Small intestine (tissue), 7 donors: ENCODE data around the gene SRSF4. TPM values are rescaled to one million over a fixed set of nuclear protein-coding genes. Genes with fewer than 3 reads are reported as not detected.

Source experiments
- DNase-seq, 2 donors: peaks; one replicate each; pipeline versions ENCODE4 v3.0.0 to v3.0.0-alpha.2; 2013
- FAIRE-seq: peaks from 2 replicates; lab custom pipeline; 2012; peaks lifted over from hg19 to GRCh38; lab: Jason Lieb, UNC
- H3K27ac ChIP-seq, 3 donors: one replicate each; pipeline ENCODE4 v1.5.1; 2013; ENCODE audit warnings: low read length in 2 of 3, mild to moderate bottlenecking in 2 of 3, control low read depth in 1 of 3, inconsistent platforms in 1 of 3, low read depth in 1 of 3, moderate library complexity in 1 of 3
- H3K27me3 ChIP-seq, 3 donors: one replicate each; pipeline ENCODE4 v1.6.1; 2013; ENCODE audit warnings: low read length in 3 of 3, inconsistent platforms in 1 of 3; ENCODE audit not compliant: control insufficient read depth in 3 of 3, insufficient read depth in 3 of 3
- H3K36me3 ChIP-seq, 3 donors: one replicate each; pipeline ENCODE4 v1.6.1; 2013; ENCODE audit warnings: low read length in 3 of 3, inconsistent platforms in 1 of 3, low read depth in 1 of 3, mild to moderate bottlenecking in 1 of 3, moderate library complexity in 1 of 3; ENCODE audit not compliant: control insufficient read depth in 3 of 3, insufficient read depth in 2 of 3
- H3K4me1 ChIP-seq, 3 donors: one replicate each; pipeline ENCODE4 v1.6.1; 2013; ENCODE audit warnings: low read length in 2 of 3, inconsistent platforms in 1 of 3, low read depth in 1 of 3, mild to moderate bottlenecking in 1 of 3, moderate library complexity in 1 of 3; ENCODE audit not compliant: control insufficient read depth in 3 of 3, insufficient read depth in 2 of 3
- H3K4me3 ChIP-seq, 3 donors: one replicate each; pipeline ENCODE4 v1.5.1; 2013; ENCODE audit warnings: low read length in 3 of 3, control low read depth in 1 of 3, inconsistent platforms in 1 of 3, low read depth in 1 of 3, mild to moderate bottlenecking in 1 of 3, moderate library complexity in 1 of 3
- H3K9me3 ChIP-seq, 2 donors: one replicate each; pipeline ENCODE4 v1.6.1; 2013; ENCODE audit warnings: low read depth in 1 of 2, low read length in 1 of 2; ENCODE audit not compliant: control insufficient read depth in 2 of 2, insufficient read depth in 1 of 2
- WGBS, 3 donors: extraction: QIAGEN DNeasy Blood & Tissue Kit; methylation state at CpG; one replicate each; pipeline ENCODE4 v1.1.7; 2013; 5-methylcytosine and 5-hydroxymethylcytosine counted together
- polyA plus RNA-seq, 4 donors: library from polyadenylated mRNA; stranded (reverse) in 3 of 4; unstranded in 1 of 4; fragments of 200-250 nt in 3 of 4; fragments of 120-200 nt in 1 of 4; gene quantifications; one replicate each; pipeline versions ENCODE4 v1.2.1 to v1.2.3, GENCODE V29; 2013
- donor health status: healthy with polysubstance abuse.
- donor health status: control.
- donor health status: control.
- donor health status: Bipolar disorder and iron deficiency.
- donor health status: healthy.

The SRSF4 gene
- polyA plus RNA-seq, 4 donors, result 65.1 to 149 (median 85.6) TPM

DNA sequence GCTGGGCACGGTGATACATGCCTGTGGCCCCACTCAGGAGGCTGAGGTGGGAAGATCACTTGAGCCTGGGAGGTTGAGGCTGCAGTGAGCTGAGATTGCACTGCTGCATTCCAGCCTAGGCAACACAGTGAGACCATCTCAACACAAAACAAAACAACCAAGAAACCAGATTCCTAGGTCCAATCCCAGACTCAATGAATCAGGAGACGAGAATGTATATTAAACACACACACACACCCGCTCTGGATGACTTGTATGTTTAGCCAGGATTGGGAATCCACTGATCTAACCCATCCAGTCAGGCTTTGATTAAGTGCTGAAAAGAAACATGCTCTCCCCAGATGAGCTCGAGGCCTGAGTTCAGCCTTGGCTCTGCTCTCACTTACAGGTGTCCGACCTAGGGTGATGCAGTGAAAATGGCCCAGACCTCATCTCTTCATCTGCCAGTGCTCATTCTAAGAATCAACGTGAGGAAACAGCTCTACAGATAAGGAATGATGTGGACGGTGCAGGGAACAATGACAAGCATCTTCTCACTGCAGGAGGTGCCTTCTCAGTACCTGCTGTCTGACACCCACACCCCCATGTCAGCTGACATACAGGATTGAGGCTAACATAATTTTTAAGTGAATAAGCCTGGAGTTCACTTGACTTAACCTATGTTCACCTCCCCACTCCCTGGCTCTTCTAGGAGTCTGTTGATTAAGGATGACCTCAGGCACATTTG is 15.3 kb upstream of the SRSF4 start:
- no peaks in the 10 kb centered on the region for H3K27me3 ChIP-seq
- FAIRE-seq, result no peak
- peaks cover 0 to 92% (median 2%) of the 10 kb centered on the region in 3 donors for H3K36me3 ChIP-seq
- no peak overlapping the region for H3K4me3 ChIP-seq
- no peaks in the 10 kb centered on the region for H3K9me3 ChIP-seq
- H3K27ac ChIP-seq, result no peak overlapping the region
- 73 to 80% (median 75%) methylated on average over 7 of the region's 7 CpGs for WGBS, 3 donors
- peaks cover 0 to 6% (median 2%) of the 10 kb centered on the region in 3 donors for H3K4me1 ChIP-seq
- no peak for DNase-seq

DNA sequence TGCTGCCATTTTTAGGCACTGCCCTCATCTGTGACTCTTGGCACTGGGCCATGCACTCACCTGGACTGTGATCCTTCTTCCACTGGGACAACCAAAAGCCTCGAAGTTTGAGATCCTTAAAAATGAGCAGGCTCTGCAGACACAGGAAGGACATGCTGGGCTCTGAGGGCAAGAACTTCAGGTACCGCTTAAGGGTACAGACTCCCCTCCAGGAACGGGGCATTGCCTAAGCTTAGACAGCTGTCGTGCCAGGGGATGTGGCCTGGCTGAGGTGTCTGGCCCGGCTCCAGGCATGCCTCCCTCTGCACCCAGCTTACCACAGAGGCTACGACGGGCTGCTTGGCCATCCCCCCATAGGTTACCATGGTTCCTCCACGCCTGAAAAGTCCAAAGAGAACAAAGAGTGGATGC is 14.2 kb upstream of the SRSF4 start:
- H3K9me3 ChIP-seq, result no peaks in the 10 kb centered on the region
- H3K4me1 ChIP-seq, result peaks cover 0 to 6% (median 0%) of the 10 kb centered on the region in 3 donors
- H3K27me3 ChIP-seq, result no peaks in the 10 kb centered on the region
- H3K36me3 ChIP-seq, result peaks cover 0 to 83% (median 2%) of the 10 kb centered on the region in 3 donors
- no peak overlapping the region for H3K4me3 ChIP-seq
- 27 to 62% (median 40%) methylated on average over 8 of the region's 8 CpGs for WGBS, 3 donors
- H3K27ac ChIP-seq, result no peak overlapping the region
- DNase-seq (no peak), FAIRE-seq (no peak)

DNA sequence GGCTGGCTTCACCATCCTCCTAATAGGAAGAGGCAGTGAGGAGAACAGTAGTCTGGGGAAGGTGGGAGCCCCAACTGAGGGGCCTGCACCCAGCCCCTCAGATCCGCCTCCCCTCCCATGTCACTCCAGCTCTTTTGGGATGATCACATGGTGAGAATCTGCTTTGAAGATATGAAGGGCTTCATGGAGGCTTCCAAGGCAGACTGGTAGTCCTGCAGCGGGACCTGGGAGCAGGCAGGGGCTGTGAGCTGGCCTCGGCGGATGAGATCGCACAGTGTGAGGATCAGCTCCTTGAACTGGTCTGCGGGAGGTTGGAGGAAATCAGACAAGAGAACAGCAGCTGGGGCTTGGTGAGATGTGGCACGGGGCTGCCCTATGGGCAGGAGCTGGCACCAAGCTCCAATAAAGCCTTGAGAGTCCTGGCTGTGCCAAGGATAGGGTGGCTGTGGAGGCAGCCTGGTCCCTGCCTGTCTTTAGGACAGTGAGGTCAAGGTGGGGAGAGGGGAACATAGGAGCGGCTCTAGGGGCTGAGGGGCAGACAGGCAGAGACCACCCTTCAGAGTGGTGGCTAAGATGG is 12.3 kb upstream of the SRSF4 start:
- DNase-seq (no peak), FAIRE-seq (no peak)
- no peaks in the 10 kb centered on the region for H3K27me3 ChIP-seq
- peaks cover 0 to 69% (median 0%) of the 10 kb centered on the region in 3 donors for H3K36me3 ChIP-seq
- H3K27ac ChIP-seq, result no peak overlapping the region
- H3K4me3 ChIP-seq, result no peak overlapping the region
- peaks cover 0 to 6% (median 0%) of the 10 kb centered on the region in 3 donors for H3K4me1 ChIP-seq
- WGBS, 3 donors, result 95 to 98% (median 97%) methylated on average over 8 of the region's 8 CpGs
- H3K9me3 ChIP-seq, result peaks cover 0 to 7% of the 10 kb centered on the region in 2 donors

DNA sequence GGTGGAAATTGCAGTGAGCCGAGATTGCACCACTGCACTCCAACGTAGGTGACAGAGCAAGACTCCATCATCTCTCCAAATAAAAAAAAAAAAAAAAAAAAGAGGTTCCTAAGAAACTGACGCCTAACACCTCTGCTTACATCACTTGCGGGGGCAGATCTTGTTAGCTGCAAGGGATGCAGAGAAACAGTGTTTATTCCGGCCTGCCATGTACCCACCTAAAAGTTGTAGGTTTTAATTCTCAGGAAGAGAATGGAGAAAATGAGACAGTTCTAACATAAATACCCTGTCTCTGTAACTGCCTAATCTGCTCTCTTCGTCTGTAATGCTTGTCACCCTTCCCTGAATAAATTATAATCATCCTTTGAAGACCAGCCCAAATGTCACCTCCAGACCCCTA is 9.0 kb upstream of the SRSF4 start:
- no peak for DNase-seq

DNA sequence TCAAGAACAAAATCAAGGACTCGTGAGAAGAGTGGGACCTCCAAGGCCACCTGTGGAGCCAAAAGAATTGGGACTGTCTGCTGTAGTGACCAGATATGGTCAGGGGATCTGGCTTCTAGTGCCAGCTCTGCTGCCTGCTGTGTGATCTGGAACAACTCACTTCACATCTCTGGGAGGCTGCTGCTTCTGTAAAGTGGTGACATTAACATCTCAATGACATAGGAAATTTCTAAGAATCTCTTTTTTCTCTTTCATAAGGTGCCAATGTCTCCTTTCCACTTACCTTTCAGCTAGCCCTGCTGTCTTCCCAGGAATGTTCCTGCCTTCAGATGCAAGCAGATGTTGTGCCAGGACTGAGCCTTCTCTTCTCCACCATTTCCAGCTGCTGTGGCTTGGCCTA is 5.0 kb upstream of the SRSF4 start:
- DNase-seq (no peak), FAIRE-seq (no peak)
- H3K4me3 ChIP-seq, result no peak overlapping the region
- H3K9me3 ChIP-seq, result peaks cover 0 to 7% of the 10 kb centered on the region in 2 donors
- peaks cover 0 to 8% (median 0%) of the 10 kb centered on the region in 3 donors for H3K36me3 ChIP-seq
- peaks cover 0 to 21% (median 0%) of the 10 kb centered on the region in 3 donors for H3K4me1 ChIP-seq
- H3K27ac ChIP-seq, result no peak overlapping the region
- no peaks in the 10 kb centered on the region for H3K27me3 ChIP-seq
- WGBS, 3 donors, result 82 to 94% (median 91%) methylated on average over 1 of the region's 1 CpG

More for the DNA sequence above, 9.0 kb upstream of the SRSF4 start:
- Histone ChIP-seq H3K4me3 (no peak overlapping the region), H3K27me3 (no peaks in the 10 kb centered on the region), H3K4me1 (peaks cover 0 to 9% (median 6%) of the 10 kb centered on the region in 3 donors), H3K36me3 (peaks cover 0 to 41% (median 0%) of the 10 kb centered on the region in 3 donors), H3K27ac (no peak overlapping the region), H3K9me3 (peaks cover 0 to 7% of the 10 kb centered on the region in 2 donors)
- FAIRE-seq, result no peak
- WGBS, 3 donors, result 88 to 95% (median 92%) methylated on average over 6 of the region's 6 CpGs

DNA sequence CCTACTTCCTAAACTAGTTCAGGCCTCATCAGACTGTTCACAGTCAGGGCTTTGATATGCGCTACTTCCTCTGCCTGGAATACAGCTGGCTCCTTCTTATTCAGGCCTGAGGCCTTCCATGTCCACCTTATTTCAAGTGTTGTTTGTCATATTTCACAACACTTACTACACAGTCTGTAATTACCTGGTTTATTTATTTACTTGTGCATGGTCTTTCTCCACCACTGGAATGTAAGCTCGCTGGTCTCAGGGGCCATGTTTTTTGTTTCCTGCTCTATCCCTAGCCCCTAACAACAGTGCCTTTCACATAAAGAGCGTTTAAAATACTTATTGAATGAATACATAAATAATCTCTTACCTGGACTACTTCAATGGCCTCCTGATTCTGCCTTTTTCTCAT is 4.6 kb upstream of the SRSF4 start:
- Histone ChIP-seq H3K36me3 (peaks cover 0 to 6% (median 0%) of the 10 kb centered on the region in 3 donors), H3K27ac (peak overlapping the region in 1 of 3 donors; percentile 16), H3K4me1 (peaks cover 0 to 21% (median 0%) of the 10 kb centered on the region in 3 donors), H3K9me3 (peaks cover 0 to 7% of the 10 kb centered on the region in 2 donors), H3K27me3 (no peaks in the 10 kb centered on the region), H3K4me3 (no peak overlapping the region)
- FAIRE-seq (no peak), DNase-seq (peak in 1 of 2 donors; percentile 44)
- 71 to 74% (median 72%) methylated on average over 3 of the region's 3 CpGs for WGBS, 3 donors

DNA sequence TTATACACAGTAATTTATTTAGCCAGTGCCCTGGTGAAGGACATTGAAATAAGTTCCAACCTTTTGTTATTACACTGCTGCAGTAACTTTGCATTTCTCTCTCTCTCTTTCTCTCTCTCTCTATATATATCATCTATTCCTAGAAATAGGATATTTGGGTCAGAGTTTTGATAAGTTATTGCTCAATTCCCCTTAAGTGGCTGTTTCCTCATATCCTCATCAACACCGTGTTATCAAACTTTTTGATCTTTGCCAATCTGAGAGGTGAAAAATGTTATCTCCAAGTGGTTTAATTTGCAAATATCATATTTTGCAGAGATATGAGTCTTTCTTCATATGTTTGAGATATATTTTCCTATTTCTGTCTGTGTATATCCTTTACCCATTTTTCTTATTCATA is 1.6 kb upstream of the SRSF4 start:
- 9 to 32% (median 30%) methylated on average over 1 of the region's 1 CpG for WGBS, 3 donors
- H3K27ac ChIP-seq, result no peak overlapping the region

DNA sequence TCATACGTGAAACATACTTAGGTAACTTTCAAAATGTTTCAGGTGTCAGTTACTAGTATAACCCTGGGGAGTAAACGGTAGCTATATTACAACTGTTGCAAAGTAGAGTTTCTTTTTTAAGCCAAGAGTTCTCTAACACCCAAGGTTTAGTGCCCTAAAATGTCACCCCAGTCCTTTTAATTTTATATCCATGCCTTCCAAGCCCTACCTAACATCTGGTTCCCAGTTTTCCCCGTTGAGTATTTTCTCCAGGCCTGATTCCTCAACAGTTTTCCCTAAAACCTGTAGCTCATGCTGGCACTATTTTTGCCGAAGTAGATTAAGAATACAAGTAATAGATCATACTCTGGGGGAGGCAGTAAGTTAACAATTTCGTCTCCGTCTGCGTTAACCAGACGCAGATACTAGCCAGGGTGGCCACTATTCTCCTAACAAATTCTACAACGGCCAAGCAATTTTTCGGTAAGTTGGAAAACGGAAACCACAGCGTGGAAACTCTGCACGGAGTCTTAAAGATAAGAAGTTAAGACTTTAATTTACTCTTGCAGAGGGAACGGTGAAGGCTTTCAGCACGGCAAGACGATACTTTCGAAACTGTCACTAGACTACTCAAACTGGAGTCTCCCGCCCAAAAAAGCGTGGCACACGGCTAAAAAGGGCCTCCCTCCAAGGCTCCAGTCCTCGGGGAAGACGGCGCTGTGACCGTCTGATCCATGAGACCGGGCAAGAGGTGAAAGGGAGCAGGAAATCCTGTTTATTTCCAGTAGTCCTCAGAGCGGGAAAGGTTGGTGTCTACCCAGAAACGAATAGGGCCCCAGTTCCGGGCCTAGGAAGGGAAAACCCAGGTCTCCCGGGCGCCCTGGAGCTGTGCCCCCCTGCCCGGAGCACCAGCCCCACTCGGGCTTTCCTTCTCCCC is 945 bp downstream of the SRSF4 start:
- no peaks in the 10 kb centered on the region for H3K27me3 ChIP-seq
- no peak for DNase-seq
- H3K36me3 ChIP-seq, result peaks cover 0 to 13% (median 0%) of the 10 kb centered on the region in 3 donors
- H3K9me3 ChIP-seq, result no peaks in the 10 kb centered on the region
- no peak for FAIRE-seq
- WGBS, 3 donors, result 0% methylated on average over 31 to 32 of the region's 32 CpGs
- peaks cover 0 to 29% (median 4%) of the 10 kb centered on the region in 3 donors for H3K4me1 ChIP-seq
- H3K4me3 ChIP-seq, result peak overlapping the region; percentile 69 to 100 (median 99)
- H3K27ac ChIP-seq, result peak overlapping the region; percentile 91 to 100 (median 100)

More for the DNA sequence above, 1.6 kb upstream of the SRSF4 start:
- no peaks in the 10 kb centered on the region for H3K9me3 ChIP-seq
- H3K4me1 ChIP-seq, result peaks cover 0 to 33% (median 4%) of the 10 kb centered on the region in 3 donors
- DNase-seq (no peak), FAIRE-seq (no peak)
- H3K4me3 ChIP-seq, result no peak overlapping the region
- peaks cover 0 to 8% (median 0%) of the 10 kb centered on the region in 3 donors for H3K36me3 ChIP-seq
- no peaks in the 10 kb centered on the region for H3K27me3 ChIP-seq
